WTC11 (cell line): ENCODE results near the gene GID8. TPM values are rescaled to one million over a fixed set of nuclear protein-coding genes. Genes with fewer than 3 reads are reported as not detected.

Experiments used
- ATAC-seq: fragments of 200-7000 bp; cut with Tn5 transposase; 2 replicates; pipeline ENCODE4 v1.10.0; 2021; ENCODE audit warnings: mild to moderate bottlenecking, moderate library complexity
- CTCF ChIA-PET: fragments of 300-600 bp; sonication (Branson Sonifier 250); formaldehyde crosslinking; loops from one replicate; lab custom pipeline; 2021; ENCODE audit warnings: antibody characterized with exemption; lab: Charles Lee
- POLR2A ChIA-PET: fragments of 350-600 bp; sonication (Branson Sonifier 250); formaldehyde crosslinking; loops from one replicate; lab custom pipeline; 2021; ENCODE audit warnings: antibody characterized with exemption; lab: Charles Lee
- DNase-seq: peaks from one replicate; pipeline ENCODE4 v3.0.0; 2021; ENCODE audit warnings: low spot score
- H3K27ac Mint-ChIP-seq: 2 replicates; pipeline ENCODE4 v1.8.0; 2021; ENCODE audit warnings: mixed read lengths
- H3K27me3 Mint-ChIP-seq: 2 replicates; pipeline ENCODE4 v1.8.0; 2021; ENCODE audit warnings: low read depth, mild to moderate bottlenecking, moderate library complexity, mixed read lengths
- H3K36me3 Mint-ChIP-seq: 2 replicates; pipeline ENCODE4 v1.8.0; 2021; ENCODE audit warnings: mixed read lengths
- H3K4me1 Mint-ChIP-seq: 2 replicates; pipeline ENCODE4 v1.8.0; 2022; ENCODE audit warnings: mixed read lengths
- H3K4me3 Mint-ChIP-seq: 2 replicates; pipeline ENCODE4 v1.8.0; 2021; ENCODE audit warnings: mild to moderate bottlenecking, moderate library complexity, mixed read lengths
- H3K9me3 Mint-ChIP-seq: 2 replicates; pipeline ENCODE4 v1.8.0; 2021; ENCODE audit warnings: mixed read lengths
- E2F1 ChIP-seq: sonication (generic); formaldehyde crosslinking; IDR thresholded peaks from 2 replicates; pipeline ENCODE4 v1.8.0; 2022; ENCODE audit warnings: mild to moderate bottlenecking, missing genetic modification reagents
- ESRRA ChIP-seq: sonication (generic); formaldehyde crosslinking; IDR thresholded peaks from 2 replicates; pipeline ENCODE4 v1.8.1; 2022; ENCODE audit warnings: mild to moderate bottlenecking, missing genetic modification reagents, borderline replicate concordance
- FOXK1 ChIP-seq: sonication (generic); formaldehyde crosslinking; IDR thresholded peaks from 2 replicates; pipeline ENCODE4 v1.8.0; 2022; ENCODE audit warnings: mild to moderate bottlenecking, moderate library complexity, missing genetic modification reagents
- HMGA2 ChIP-seq: fragments of 250-450 bp; sonication (Bioruptor Pico); IDR thresholded peaks from 2 replicates; pipeline ENCODE4 v1.4.0; 2021; ENCODE audit warnings: mild to moderate bottlenecking, moderate library complexity
- JUN ChIP-seq: sonication (generic); formaldehyde crosslinking; IDR thresholded peaks from 2 replicates; pipeline ENCODE4 v1.8.0; 2023; ENCODE audit warnings: mild to moderate bottlenecking, missing genetic modification reagents
- NFATC4 ChIP-seq: fragments of 250-450 bp; sonication (Bioruptor Pico); IDR thresholded peaks from 2 replicates; pipeline ENCODE4 v1.9.0; 2021; ENCODE audit warnings: mild to moderate bottlenecking
- NFE2L1 ChIP-seq: sonication (generic); formaldehyde crosslinking; IDR thresholded peaks from 2 replicates; pipeline ENCODE4 v1.8.1; 2023; ENCODE audit warnings: missing genetic modification reagents
- RELA ChIP-seq: sonication (generic); formaldehyde crosslinking; IDR thresholded peaks from 2 replicates; pipeline ENCODE4 v1.8.1; 2022; ENCODE audit warnings: missing genetic modification reagents, mild to moderate bottlenecking, borderline replicate concordance
- SOX15 ChIP-seq: fragments of 250-450 bp; sonication (Bioruptor Pico); IDR thresholded peaks from 2 replicates; pipeline ENCODE4 v1.9.0; 2021; ENCODE audit warnings: mild to moderate bottlenecking
- ZNF219 ChIP-seq: sonication (generic); formaldehyde crosslinking; IDR thresholded peaks from 2 replicates; pipeline ENCODE4 v1.8.0; 2023; ENCODE audit warnings: missing genetic modification reagents, mild to moderate bottlenecking, borderline replicate concordance
- total RNA-seq: library from RNA; stranded (reverse); gene quantifications from 3 replicates; pipeline ENCODE4 v1.2.3, GENCODE V29; 2021
- TF ChIP-seq, protein P1 (sequence below): sonication (generic); formaldehyde crosslinking; IDR thresholded peaks from 2 replicates; pipeline ENCODE4 v1.8.0; 2022; ENCODE audit warnings: mild to moderate bottlenecking, missing genetic modification reagents
- TF ChIP-seq, protein P2 (sequence below): fragments of 250-450 bp; sonication (Bioruptor Pico); IDR thresholded peaks from 2 replicates; pipeline ENCODE4 v1.9.0; 2021; ENCODE audit warnings: moderate library complexity, mild to moderate bottlenecking, inconsistent platforms, borderline replicate concordance
- TF ChIP-seq, protein P3 (sequence below): sonication (generic); formaldehyde crosslinking; IDR thresholded peaks from 2 replicates; pipeline ENCODE4 v1.8.0; 2023; ENCODE audit warnings: missing genetic modification reagents

Gene GID8
- total RNA-seq, 1 experiment from 2014 or later: 70.2 TPM

GRCh38 chr20:62967628-62968351 lies 29.8 kb downstream of the GID8 start:
- ChIA-PET POLR2A (no interaction called here), CTCF (no interaction called here)
- H3K4me1 Mint-ChIP-seq: peaks cover 3% of the 10 kb centered on the region; the same call in 1 of the 2 replicates
- no peaks in the 10 kb centered on the region for H3K36me3 Mint-ChIP-seq
- TF ChIP-seq SOX15 (CRISPR knock-in tag) (no peak), NFATC4 (CRISPR knock-in tag) (no peak), RELA (CRISPR knock-in tag) (no peak), FOXK1 (CRISPR knock-in tag) (no peak)
- ATAC-seq: no peak
- no peaks in the 10 kb centered on the region for H3K9me3 Mint-ChIP-seq
- peak overlapping the region; percentile 56; the same call in 1 of the 2 replicates for H3K27ac Mint-ChIP-seq
- H3K27me3 Mint-ChIP-seq: peaks cover 13% of the 10 kb centered on the region
- no peak overlapping the region for H3K4me3 Mint-ChIP-seq
- no peak for DNase-seq

DNA sequence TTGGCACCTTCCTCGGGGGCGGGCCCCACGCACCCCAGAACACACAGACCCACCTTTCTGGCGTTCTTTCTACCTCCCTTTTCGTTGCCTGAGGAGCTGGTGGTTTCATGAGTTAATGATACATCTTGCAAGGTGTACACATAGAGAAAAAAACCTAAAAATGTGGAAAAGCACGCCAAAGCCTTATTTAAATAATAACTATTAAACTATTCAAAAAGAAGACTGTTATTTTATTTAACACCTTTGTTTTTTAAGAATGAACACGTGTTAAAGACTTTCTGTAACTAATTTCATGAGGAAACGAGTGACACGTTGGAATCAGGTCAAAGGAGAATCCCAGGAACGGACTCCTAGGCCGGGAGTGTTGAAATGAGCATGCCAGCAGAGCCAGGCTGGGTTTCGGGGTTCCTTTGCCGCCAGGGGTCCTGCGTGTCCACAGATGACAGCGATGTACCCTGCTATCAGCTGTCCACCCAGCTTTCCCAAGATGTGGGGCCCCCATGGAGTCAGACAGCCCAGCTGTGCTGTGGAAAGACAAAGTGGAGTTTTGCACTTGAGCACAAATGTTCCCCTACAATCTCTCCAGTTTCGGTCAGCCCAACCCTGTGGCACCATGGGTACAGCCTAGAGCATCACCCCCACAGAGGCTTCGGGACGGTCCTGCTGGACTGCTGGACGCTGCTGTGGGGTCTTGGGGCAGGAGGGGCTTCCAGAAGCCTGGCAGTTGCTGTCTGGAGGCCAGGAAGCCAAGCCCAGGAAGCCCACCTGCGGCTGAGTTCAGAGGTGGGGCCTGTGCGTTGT lies 30.6 kb downstream of the GID8 start:
- H3K9me3 Mint-ChIP-seq: no peaks in the 10 kb centered on the region
- peaks cover 8% of the 10 kb centered on the region for H3K4me1 Mint-ChIP-seq
- ChIA-PET POLR2A (no interaction called here), CTCF (no interaction called here)
- no peak for ATAC-seq
- no peak for TF ChIP-seq HMGA2 (CRISPR knock-in tag)
- no peak for TF ChIP-seq JUN (CRISPR knock-in tag)
- TF ChIP-seq, protein P1, sequence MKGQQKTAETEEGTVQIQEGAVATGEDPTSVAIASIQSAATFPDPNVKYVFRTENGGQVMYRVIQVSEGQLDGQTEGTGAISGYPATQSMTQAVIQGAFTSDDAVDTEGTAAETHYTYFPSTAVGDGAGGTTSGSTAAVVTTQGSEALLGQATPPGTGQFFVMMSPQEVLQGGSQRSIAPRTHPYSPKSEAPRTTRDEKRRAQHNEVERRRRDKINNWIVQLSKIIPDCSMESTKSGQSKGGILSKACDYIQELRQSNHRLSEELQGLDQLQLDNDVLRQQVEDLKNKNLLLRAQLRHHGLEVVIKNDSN (CRISPR knock-in tag): no peak
- H3K36me3 Mint-ChIP-seq: no peaks in the 10 kb centered on the region
- no peak overlapping the region for H3K4me3 Mint-ChIP-seq
- peaks cover 21% of the 10 kb centered on the region for H3K27me3 Mint-ChIP-seq
- no peak for DNase-seq
- no peak overlapping the region for H3K27ac Mint-ChIP-seq

DNA sequence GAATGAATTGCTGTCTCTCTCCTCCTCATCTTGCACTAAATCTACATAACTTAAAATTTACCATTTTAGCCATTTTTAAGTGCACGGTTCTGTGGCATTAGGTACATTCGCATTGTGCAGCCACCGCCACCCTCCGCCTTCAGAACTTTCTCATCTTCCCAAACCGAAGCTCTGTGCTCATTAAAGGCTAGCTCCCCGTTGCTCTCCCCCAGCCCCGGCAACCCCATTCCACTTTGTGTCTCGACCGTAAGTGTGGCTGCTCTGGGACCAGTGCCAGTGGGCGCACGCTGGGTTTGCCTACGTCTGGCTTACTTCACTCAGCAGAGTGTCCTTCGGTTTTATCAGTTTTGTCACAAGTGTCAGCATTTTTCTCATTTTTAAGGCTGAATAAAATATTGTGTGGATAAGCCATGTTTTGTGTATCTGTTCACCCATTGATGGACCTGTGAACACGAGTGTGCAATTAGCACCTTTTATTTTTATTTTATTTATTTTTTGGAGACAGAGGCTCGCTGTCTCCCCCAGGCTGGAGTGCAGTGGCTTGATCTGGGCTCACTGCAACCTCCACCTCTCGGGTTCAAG lies 31.3 kb downstream of the GID8 start:
- DNase-seq (no peak), ATAC-seq (no peak)
- Mint-ChIP-seq H3K4me3 (no peak overlapping the region), H3K4me1 (peaks cover 15% of the 10 kb centered on the region), H3K27ac (no peak overlapping the region), H3K36me3 (no peaks in the 10 kb centered on the region), H3K27me3 (peaks cover 28% of the 10 kb centered on the region), H3K9me3 (no peaks in the 10 kb centered on the region)
- TF ChIP-seq, protein P2, sequence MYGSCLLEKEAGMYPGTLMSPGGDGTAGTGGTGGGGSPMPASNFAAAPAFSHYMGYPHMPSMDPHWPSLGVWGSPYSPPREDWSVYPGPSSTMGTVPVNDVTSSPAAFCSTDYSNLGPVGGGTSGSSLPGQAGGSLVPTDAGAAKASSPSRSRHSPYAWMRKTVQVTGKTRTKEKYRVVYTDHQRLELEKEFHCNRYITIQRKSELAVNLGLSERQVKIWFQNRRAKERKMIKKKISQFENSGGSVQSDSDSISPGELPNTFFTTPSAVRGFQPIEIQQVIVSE (CRISPR knock-in tag): no peak
- TF ChIP-seq NFE2L1 (CRISPR knock-in tag): no peak
- TF ChIP-seq, protein P3, sequence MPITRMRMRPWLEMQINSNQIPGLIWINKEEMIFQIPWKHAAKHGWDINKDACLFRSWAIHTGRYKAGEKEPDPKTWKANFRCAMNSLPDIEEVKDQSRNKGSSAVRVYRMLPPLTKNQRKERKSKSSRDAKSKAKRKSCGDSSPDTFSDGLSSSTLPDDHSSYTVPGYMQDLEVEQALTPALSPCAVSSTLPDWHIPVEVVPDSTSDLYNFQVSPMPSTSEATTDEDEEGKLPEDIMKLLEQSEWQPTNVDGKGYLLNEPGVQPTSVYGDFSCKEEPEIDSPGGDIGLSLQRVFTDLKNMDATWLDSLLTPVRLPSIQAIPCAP (CRISPR knock-in tag): no peak
- TF ChIP-seq ESRRA: no peak
- ChIA-PET CTCF (interaction anchor here (1.8 kb wide), 1 partner anchor 36 kb away, joined by 4 read pairs; no protein-coding TSS in a partner anchor), POLR2A (no interaction called here)

DNA sequence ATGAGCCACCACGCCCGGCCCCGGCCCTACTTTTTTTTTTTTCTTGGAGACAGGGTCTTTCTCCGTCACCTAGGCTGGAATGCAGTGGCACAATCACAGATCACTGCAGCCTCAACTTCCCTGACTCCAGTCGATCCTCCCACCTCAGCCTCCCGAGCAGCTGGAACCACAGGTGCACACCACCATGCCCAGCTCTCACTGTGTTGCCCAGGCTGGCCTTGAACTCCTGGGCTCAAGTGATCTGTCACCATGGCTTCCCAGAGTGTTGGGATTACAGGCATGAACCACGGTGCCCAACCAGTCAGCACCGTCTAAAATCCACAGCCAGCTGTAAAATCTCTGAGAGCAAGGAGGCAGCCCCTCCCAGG lies 32.0 kb downstream of the GID8 start:
- CTCF ChIA-PET: interaction anchor here (1.3 to 1.8 kb wide), 7 partner anchors 9 to 94 kb away, joined by 3 to 16 read pairs (median 5); no protein-coding TSS in a partner anchor
- ATAC-seq (no peak), DNase-seq (no peak)
- H3K27ac Mint-ChIP-seq: no peak overlapping the region
- TF ChIP-seq E2F1 (CRISPR knock-in tag): no peak
- TF ChIP-seq ZNF219 (CRISPR knock-in tag): 0 out of 2 replicates have a peak, but pooled peaks have one; percentile 33
- H3K4me1 Mint-ChIP-seq: peaks cover 21% of the 10 kb centered on the region
- H3K4me3 Mint-ChIP-seq: no peak overlapping the region
- no peaks in the 10 kb centered on the region for H3K9me3 Mint-ChIP-seq
- POLR2A ChIA-PET: no interaction called here
- H3K36me3 Mint-ChIP-seq: no peaks in the 10 kb centered on the region
- peaks cover 35% of the 10 kb centered on the region for H3K27me3 Mint-ChIP-seq
